CD4-positive, alpha-beta T cell treated with Interleukin-17A for 4 hours (primary cell): ENCODE data around the gene TUBA1A.
A peak's percentile ranks its signal among the peaks of the same experiment; 100 is the strongest.
"Not testable (repeated sequence)": the region's sequence is repeated elsewhere in the genome, so short reads cannot be mapped to it uniquely, and the experiment has no call there.

Experiments
- DNase-seq: peaks from one replicate; pipeline ENCODE4 v3.0.0-alpha.2; 2020; ENCODE audit warnings: mixed read lengths

TUBA1A gene

DNA sequence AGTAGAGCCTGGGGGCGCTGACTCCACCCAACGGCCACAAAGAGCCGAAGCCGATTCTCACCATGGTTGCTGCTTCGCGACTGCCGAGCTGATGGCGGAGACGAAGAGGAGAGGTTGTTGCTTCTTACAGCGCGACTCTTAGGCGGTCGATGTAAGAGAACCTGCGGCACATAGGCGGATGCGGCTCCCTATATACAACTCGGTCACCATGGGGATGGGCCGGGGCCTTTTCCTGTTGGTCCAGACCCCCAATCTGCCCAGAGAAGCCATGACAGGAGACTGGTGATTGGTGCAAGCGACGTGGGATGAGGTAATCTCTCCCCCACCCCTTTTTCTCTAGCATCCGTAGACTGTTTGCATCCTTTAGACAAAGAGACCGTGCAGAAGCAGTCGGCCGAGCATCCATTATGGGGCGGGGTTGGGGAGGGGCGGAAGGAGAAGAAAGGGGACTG is at the start of gene TUBA1A:
TUBA1A (minus strand) TSS at position 165 of the 452 bp plus-strand sequence; CDS start at position 64, 101 bp downstream.
- peak; percentile 95 for DNase-seq

DNA sequence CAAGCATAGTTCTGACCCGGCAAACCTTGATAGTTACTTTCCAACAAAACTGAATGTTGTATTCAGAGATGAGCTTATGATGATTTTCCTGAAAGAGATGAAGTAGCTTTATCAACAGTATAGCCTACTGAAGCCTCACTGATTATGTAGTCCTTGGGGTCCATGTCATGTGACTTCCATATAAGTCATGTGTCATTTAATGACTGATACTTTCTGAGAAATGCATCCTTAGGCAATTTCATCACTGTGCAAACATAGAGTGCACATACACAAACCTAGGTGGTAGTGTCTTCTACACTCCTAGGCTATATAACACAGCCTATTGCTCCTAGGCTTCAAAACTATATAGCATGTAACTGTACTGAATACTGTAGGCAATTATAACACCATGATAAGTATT is 47.5 kb upstream of the TUBA1A start:
- no peak for DNase-seq

DNA sequence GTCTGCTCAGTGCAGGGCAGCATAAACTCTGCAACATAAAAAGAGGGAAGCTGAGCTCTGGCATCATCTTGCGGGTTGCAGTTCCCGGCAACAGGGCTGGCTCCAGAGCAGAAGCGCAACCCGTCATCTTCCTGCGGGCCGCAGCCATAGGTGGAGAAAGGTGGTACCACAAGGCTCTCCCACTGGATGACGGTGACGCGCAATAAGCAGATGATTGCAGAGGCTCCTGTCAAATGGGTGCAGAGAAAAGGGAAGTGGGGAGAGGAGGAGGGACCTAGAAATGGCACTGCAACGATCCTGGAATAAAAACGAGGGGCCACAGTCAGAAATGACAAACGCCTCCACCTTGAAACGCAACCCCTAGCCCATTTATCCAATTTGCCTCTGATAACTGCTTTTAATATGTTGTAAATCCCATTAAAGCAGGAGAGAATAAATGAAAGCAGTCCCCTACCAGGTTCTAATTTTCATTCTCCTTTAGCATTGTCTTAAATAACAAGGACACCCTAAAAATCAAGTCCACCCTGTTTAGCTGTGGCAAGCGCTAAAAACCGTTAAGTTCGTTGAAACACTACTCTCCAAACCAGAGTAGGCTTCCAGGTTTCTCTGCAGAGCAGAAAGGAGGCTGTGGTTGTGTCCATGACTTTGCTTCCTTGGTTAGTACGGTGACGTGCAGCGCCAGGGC is 45.1 kb upstream of the TUBA1A start:
- DNase-seq: peak; percentile 23

DNA sequence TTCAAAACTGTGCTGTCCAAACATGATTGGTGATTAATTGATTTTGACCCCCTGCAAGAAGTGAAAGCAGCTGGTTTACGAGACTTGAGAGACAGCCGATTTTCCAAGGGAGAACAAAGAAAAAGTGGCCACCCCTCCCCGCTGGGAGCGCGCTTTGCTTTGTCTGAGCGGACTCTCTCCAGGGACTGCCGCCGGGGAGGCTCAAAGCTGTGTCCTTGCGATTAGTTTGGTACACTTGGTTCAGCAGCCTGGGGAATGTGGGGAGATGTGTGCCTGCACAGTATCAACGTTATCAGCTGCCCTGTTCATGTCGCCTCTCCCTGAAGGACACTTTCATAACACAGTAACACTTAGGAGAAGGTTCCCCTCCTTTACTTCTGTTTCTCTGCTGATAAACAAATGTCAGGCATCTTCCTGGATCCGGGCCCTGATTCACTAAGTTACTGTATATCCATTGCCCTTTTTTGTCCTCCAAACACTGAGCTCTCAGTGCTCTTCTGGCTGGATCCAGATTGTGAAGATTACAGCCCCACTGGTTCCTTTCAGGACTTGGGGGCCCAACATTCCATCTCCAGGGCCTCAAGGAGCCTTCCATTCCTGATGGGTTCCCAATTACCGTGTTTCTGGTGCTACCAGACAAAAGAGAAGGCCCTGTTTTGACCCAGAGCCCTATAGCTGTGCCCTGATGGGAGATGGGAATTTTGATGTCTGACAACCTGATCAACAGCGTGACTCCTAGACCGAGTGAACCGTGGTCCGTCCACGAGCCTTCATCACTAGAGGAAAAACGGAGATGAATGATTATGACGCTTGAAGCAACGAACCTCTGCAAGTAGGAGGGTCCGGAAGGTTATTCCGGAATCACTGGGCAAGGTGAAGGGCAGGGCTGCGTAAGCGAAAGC is 44.3 kb upstream of the TUBA1A start:
- DNase-seq: no peak

DNA sequence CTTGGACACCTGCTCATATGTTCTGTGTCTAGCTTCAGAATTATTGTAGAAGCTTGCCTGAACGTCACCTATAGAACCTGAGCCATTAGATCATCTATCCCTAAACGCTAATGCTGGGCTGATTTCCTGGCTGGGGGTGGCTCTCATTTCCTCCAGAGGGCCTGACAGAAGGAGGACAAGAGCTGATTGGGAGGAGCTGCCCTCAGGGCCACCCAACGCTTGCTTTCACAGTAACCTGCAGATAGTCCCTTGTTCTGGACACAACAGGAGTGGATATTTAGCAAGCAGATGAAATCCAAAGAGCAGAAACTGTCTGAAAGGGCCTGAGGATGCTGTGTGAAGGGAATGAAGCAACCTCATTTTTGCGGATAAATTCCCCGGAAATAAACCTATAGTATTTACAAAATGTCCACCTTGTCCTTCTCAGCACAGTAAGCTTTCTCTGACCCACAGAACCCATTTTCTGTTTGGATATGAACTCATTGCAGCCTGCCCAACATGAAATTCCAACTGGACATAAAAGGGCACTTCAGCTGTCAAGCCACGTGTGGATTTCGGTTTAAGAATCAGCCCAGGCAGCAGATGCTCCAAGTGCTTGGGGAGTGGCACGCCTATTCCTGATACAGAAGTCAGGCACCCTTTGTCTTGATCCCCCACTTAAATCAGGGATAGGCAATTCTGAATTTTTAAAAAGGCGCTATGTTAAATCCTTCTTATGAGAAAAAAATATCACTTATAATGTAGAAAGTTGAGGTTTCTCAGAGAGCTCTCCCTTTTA is 43.2 kb upstream of the TUBA1A start:
- DNase-seq: no peak

DNA sequence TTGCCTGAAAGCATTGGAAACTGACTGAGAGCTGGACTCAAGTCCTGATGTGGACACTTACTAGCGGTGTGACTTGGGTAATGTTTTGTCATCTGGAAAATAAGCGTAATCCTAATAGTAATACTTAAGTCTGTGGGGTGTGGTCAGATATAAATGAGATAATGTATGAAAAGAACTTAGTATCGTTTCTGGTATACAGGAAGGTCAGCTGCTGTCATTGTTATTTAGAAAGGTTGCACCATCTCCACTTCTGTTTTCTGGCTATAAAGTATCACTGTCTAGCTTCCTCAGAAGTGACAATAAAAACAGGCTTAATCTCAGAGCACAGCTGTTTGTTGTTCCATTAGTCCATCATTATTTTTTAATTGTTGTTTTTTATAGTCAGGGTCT is 41.9 kb upstream of the TUBA1A start:
- no peak for DNase-seq

DNA sequence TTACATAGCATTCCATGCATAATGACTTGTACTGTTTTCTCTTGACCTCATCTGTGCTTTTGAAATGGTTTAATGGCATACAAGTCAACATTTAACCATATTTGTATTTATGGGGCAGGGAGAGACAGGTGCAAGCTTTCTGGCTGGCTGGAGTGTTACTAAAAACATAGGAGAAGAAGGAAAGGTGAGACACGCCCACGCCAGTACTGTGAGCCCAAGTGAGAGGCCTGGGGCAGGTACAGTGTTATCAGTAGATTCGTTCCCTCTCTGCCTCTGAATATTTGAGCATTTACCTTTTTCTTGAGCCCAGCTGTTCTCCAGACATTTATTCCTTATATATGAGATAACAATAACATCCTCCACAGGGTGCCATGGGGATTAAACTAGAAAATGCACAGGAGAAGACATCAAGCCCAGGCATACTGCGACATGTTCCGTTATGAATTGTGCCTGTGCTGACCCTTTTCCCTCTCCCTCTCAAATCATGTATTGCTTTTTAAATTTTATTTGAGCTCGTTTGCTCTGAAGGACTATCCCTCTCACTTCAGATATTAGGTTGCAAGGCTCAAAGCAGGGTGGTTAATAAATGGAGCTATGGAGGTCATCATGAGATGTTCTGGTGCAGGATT is 41.4 kb upstream of the TUBA1A start:
- DNase-seq: no peak

DNA sequence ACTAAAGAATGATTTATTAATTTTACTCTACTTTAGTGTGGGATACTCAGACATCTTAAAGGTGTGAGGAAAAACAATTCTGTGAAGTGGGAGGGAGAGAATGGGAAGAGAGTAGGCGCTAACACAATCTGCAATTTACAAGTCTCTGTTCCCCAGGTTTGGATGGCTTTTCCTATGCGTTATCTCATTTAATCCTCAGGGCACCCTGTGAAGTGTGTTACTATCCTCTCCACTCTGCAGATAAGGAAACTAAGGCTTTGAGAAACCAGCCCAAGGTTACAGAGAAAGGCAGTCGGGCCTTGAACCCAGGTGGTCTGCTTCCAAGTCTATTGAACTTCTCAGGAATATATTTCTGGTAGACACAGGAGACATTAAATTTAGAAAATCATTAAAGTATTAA is 39.8 kb upstream of the TUBA1A start:
- DNase-seq: no peak

DNA sequence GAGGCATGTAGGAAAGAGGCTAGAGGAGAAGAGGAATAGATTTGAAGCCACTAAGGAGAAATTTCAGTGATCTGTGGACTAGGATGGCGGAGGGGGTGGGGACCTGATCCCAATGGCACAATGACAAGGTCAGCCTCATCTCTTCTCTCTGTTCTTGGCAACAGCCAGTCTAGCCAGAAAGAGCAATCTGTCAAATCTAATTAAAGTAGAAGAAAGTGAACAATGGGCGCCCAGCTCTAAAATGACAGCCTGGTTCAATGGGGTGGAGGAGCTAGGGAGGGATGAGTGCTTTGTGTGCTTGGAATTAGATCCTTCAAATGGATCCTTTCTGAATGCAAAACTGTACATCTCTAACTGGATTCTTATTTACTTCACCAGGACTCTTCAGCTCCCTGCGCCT is 38.8 kb upstream of the TUBA1A start:
- DNase-seq: no peak

DNA sequence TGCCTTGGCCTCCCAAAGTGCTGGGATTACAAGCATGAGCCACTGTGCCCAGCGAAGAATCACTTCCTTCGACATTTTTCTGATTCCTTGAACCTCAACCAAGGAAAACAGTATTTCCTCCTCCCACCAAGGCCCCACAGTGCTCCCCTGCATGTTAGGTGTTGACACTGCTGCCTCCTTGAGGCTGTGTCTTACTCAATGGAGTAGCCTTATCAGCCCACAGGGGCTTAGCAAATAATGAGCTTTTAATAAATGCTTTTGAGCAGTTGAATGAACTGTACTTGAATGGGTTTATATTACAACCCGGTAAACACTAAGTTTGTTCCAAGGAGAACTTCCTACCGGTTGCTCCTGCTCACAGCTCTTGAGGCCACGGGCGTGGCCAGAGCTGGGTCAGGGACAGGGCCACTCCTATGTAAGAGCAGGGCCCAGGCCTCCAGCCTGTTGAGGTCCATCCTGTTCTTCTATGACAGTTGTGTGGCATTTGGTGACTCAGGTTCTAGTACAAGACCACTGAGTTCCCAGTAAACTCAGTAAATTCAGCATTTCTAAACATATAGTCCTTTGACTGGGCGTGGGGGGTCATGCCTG is 36.8 kb upstream of the TUBA1A start:
- no peak for DNase-seq

DNA sequence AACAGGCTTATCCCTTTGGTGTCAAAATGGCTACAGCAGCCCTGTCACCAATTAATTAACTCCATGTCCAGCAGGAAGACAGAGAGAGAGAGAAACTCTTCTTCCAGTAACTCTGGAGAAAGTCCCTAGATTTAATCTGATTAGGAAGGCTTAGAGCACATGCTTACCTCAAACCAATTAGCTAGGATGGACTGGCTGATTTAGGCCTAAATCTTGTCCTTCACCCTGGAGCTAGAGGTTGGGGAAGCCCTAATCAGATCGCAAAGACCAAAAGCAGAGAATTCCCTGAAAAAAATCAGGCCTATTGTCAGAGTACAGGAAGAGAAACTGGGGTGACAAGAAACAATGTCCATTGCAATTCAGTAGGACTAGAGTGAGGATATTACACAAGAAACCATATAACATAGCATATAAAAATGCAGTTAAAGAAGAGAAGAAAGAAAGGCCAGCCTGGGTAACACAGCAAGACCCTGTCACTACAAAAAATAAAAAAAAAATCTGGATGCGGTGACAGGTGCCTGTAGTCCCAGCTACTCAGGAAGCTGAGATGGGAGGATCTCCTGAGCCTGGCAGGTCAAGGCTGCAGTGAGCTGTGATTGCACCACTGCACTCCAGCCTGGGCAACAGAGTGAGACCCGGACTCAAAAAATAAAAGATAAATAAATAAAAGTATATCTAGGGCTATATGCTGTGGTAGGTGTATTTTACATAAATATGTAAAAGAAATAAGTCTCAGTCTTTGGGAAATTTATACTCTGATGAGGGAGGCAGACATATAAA is 34.9 kb upstream of the TUBA1A start:
- DNase-seq: no peak

DNA sequence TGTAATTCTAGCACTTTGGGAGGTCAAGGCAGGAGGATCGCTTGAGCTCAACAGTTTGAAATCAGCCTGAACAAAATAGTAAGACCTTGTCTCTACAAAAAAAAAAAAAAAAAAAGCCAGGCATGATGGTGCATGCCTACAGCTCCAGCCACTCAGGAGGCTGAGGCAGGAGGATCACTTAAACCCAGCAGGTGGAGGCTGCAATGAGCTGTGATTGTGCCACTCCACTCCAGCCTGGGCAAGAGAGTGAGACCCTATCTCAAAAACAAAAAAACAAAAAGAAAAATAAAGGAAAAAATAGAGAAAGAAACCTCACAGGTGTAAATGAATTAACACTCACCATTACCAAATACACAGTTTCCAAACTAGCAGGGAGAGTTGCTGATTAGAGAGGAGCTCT is 34.2 kb upstream of the TUBA1A start:
- DNase-seq: no peak

DNA sequence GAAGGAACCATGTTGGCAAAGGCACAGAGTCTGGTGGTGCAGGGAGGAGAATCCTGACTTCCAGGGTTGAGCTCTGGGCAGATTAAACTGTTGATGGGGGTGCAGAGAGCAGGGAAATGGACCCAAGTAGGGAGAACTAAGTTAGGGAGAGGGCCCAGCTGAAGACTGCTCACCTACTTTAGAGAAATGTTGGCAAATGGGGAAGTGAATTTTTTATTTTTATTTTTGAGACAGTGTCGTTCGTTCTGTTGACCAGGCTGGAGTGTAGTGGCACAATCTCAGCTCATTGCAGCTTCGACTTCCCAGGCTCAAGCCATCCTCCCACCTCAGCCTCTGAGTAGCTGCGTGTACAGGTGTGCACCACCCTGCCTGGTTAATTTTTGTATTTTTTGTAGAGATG is 32.1 kb upstream of the TUBA1A start:
- DNase-seq: no peak

DNA sequence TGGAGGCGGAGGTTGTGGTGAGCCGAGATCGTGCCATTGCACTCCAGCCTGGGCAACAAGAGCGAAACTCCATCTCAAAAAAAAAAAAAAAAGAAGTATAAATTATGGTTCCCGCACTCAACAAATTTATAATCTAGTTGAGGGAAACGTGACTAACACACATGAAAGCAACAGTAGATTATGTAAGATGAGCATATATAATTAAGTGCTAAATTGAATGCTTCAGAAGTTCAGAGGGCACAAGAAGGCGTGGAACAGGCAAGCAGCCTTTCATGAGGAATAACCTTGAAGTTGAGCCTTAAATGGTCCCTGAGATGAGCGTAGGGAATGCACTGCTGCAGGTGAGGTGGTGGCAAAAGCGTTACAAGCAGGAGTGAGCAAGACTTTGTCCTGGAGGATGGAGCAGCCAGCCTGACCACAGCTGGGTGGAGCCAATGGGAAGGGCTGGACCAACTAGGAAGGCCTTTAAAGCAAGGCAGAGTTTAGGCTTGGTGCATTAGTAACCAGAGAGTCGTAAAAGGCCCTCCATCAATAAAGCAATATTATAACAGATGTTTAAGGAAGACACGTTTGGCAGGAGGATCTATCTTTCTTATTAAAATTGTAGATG is 30.6 kb upstream of the TUBA1A start:
- no peak for DNase-seq

DNA sequence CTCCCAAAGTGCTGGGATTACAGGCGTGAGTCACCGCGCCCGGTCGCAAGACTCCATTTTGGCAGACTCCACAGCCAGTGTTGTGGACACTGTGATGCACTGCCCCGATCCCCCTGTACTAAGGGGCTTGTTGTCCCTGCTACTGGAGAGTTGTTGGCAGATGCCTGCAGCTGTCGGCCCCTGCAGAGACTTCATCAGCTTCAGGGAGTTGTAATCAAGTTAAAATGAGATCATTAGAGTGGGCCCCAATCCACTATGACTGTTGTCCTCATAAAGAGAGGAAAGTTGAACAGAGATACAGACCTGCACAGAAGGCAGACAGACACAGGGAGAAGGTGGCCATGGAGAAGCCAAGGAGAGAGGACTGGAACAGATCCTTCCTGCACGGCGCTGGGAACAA is 23.7 kb upstream of the TUBA1A start:
- DNase-seq: no peak

DNA sequence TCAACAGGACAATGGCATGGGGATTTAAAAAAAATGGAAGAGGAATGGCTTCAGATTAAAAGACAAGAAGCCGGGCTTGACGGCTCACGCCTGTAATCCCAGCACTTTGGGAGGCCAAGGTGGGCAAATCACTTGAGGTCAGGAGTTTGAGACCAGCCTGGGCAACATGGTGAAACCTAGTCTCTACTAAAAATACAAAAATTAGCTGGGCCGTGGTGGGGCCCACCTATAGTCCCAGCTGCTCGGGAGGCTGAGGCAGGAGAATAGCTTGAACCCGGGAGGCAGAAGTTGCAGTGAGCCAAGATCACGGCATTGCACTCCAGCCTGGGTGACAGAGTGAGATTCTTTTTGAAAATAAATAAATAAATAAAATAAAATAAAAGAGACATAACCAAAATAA is 21.8 kb upstream of the TUBA1A start:
- not testable (repeated sequence) for DNase-seq

DNA sequence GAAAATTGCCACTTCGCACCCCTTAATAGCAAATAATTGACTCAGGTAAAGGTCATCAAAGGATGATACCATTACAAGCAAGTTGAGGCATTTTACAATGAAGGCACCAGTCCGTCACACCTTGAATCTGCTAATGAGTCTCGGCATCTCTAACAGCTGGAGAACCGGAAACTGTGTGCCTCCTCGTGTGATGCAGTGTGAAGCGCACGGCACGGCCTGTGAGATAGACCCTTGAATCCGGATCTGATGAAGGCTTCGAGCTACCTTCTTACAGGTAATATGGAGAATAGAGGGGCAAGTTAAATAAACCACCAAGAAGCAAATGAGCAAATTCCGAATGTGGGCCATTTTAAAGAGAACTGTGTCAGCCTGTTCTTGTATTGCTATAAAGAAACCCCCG is 19.8 kb upstream of the TUBA1A start:
- no peak for DNase-seq

DNA sequence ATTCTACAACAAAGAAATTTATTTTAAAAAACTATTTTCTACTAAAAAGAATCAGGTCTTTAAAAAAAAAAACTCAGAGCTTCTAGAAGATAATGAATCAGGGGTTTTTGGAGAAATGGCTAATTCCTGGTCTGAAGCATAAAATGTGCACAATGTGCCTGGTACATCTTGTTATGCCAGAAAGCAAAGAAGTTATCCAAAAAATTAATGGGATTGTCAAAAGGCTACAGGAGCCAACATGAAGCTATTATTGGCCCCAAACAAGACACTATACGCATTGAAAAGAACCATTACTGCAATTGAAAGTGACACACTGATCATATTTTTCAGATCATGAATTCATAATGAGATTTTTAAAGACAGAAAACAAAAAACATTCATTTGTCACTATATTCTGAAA is 19.3 kb upstream of the TUBA1A start:
- no peak for DNase-seq

DNA sequence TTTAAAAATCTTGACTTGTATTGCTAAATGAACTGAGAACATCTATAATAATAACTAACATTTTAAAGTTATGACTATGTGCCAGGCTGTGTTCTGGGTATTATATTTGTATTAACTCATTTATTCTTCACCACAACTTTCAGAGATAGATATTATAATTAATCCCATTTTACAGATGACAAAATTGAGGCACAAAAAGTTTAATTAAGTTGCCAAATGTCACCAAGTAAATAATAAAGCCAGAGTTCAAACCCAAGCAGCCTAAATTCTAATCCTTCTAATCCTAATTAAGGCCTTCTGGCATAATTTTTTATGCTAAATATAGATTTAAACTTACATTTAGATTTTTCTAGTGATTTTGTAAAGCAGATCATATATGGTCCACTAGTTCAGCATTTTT is 17.5 kb upstream of the TUBA1A start:
- no peak for DNase-seq

DNA sequence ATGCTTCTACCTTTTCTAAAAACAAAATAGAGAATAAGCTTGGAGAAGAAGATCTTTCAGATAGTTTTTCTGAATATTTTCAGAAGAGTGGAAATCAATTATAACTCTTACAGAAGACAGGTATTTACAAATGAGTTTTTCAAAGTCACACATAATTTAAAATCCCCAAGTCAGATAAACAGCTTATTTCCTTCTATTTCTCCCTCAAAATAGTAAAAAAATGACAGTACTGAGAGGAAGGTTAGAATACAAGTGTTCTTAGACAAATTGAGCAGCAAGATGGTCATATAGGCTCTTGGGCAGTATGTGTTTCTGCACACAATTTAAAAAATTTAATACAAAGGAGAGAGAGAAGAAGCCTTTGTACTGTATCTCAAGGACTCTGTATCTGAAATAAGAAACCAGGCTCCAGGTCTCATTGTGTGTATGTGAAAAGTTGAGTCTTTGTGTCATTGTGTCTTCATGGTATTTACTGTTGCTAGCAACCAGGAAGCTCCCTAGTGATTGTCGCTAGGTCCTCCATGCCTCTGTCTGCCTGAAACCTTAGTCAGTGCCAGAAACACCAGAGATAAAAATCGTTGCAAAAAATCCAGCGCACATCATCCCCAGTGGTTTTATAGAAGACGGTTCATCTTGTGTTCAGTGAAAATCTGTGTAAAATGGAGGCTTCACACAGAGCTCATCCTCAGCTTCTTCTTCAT is 12.9 kb upstream of the TUBA1A start:
- DNase-seq: no peak
